Left colon (tissue), 2 donors: Measurements from ENCODE around the gene LRCH2. TPM values are rescaled to one million over a fixed set of nuclear protein-coding genes. Genes with fewer than 3 reads are reported as not detected.
A peak's percentile ranks its signal among the peaks of the same experiment; 100 is the strongest.
"Not testable (repeated sequence)": the region's sequence is repeated elsewhere in the genome, so short reads cannot be mapped to it uniquely, and the experiment has no call there.

Experiments used
- ATAC-seq: fragments of 200-7000 bp; cut with Tn5 transposase; one replicate; pipeline ENCODE4 v1.9.1; 2020; ENCODE audit warnings: mild to moderate bottlenecking, moderate library complexity
- DNase-seq, 2 donors: peaks; one replicate each; pipeline ENCODE4 v3.0.0-alpha.2; 2020
- intact Hi-C, 2 donors: fragments of 100-400 bp; cut with DNase I in 1 of 2; cut with micrococcal nuclease in 1 of 2; formaldehyde crosslinking; loops; one replicate each; pipeline versions ENCODE4 v1.11.2 to v1.14.0; 2022; cut with DNase I, micrococcal nuclease
- long read RNA-seq: library from polyadenylated mRNA; unstranded; transcript quantifications from one replicate; pipeline ENCODE4 v2.0.0, GENCODE V29; 2021
- total RNA-seq, 2 donors: library from RNA; stranded (reverse); fragmentation: NEBNext Ultra II Directional; extraction: Animal tissue kit (Norgen Biotek cat#: 25700); gene quantifications; one replicate each; pipeline ENCODE4 v1.2.1, GENCODE V29; 2021
- donor health status: DM: no; HTN: no; CAD: no.
- donor health status: DM: yes; HTN: yes; CAD: no.

The LRCH2 gene
- total RNA-seq, result 1 to 10 TPM in 1 of 2 donors, under 1 TPM in 1; 0.61 to 2.2 TPM
- long read RNA-seq, result 0 reads

GRCh38 chrX:115233497-115234455 is at the start of gene LRCH2:
TSS of gene LRCH2 (minus strand) at chrX:115234096. CDS start at chrX:115234041, 55 bp downstream.
- intact Hi-C loops, result no loop called here
- ATAC-seq, result no peak
- DNase-seq, result peak; percentile 6 to 32

GRCh38 chrX:115269051-115269683 is 35.3 kb upstream of the LRCH2 start:
- DNase-seq, result no peak
- ATAC-seq, result no peak
- intact Hi-C loops, result no loop called here

DNA sequence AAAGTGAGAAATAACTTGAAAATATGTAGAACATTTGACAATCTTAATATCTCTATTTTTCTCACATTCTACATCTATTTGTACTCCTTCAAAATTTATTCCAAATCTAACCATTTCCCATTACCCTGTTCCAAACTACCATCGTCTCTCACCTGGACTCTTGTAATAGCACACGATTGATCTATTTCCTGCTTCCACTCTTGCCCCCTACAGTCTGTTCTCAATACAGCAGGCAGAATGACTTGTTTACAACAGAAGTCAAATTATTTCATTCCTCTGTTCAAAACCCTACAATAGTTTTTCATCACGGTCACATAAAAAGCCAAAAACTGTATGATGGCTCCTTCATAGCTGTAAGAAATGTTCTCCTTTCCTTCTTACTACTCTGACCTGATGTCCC is 34.5 kb upstream of the LRCH2 start:
- intact Hi-C loops, result no loop called here
- ATAC-seq, result no peak

GRCh38 chrX:115266300-115266699 is 32.4 kb upstream of the LRCH2 start:
- intact Hi-C loops, result no loop called here
- ATAC-seq, result no peak

More for the DNA sequence above, 34.5 kb upstream of the LRCH2 start:
- DNase-seq, result no peak

DNA sequence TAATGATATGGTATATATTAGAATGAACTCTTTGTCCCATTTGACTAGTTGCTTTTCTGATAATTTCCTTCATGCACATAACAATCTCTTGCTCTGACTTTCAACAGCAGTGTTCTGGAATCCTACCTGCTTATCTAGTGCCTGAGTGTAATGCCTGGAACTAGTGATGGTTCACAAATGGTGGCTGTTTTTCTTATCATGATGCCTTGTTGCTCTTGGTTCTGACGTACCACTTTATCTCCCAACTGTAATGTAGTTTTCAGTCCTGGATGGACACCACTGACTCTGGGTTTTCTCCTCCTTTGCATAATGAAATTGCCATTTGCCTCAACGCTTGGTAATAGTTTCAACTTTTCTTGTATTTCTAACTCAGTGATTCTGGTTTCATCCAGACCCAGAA is 30.1 kb upstream of the LRCH2 start:
- intact Hi-C loops, result no loop called here
- no peak for ATAC-seq

More at GRCh38 chrX:115266300-115266699, 32.4 kb upstream of the LRCH2 start:
- no peak for DNase-seq

DNA sequence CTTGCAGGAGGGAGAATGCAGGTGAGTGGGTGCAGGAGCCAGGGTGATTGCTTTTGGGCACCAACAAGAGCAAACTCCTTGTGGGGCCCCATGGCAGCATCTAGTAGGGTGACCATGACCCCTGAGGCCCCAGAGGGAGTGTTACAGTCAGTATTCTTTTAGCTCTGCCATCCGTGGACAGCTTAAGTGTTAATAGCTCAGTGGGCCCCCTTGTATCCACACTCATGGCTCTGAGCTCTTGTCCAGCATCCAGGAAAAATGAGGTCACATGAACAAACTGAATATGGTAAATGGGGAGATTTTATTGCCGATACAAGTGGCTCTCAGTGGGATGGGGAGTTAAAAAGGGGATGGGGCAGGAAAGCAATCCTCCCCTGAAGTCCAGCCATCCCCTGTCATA is 27.3 kb upstream of the LRCH2 start:
- ATAC-seq (no peak), DNase-seq (no peak)
- intact Hi-C loops, result no loop called here

More for the DNA sequence above, 30.1 kb upstream of the LRCH2 start:
- no peak for DNase-seq

DNA sequence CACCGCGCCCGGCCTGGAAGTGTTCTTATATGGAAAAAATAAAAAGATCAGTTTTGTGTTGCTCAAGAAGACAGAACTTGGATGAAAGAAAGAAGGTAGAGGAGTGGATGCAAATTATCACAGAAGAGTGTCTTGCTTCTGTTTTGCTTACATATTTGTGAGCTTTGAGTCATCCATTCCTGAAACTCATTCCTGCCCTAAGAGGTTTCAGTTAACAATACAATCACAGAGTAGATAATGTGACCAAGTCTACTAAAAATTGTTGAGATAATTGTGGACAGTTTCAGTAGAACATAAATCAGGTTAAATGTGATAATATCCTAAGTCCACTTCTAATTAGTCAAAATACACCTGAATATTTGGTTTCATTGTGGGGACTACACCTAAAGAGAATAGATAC is 26.4 kb upstream of the LRCH2 start:
- no peak for ATAC-seq
- no peak for DNase-seq
- intact Hi-C loops, result no loop called here

- intact Hi-C loops, result no loop called here
- ATAC-seq (no peak), DNase-seq (no peak)
These were observed 25.5 kb upstream of the LRCH2 start for GRCh38 chrX:115259238-115259875.

DNA sequence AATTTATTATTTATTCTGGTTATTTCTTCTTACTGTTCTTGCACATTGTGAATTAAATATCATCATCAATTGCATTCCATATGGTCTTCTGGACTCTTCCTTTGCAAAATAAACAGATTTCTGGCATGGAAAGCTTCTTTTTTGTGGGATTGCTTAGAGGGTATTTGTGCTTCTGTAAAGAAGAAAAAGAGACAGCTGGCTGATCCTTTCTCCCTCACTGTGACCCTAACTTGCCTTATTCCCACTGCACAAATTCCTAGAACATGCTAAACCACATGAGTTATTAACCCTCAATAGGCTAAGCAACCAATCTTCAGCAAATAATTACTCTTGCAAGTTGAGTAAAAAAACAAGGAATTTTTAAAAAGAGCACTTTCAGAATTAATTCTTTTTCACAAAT is 23.8 kb upstream of the LRCH2 start:
- ATAC-seq (no peak), DNase-seq (no peak)
- intact Hi-C loops, result no loop called here

DNA sequence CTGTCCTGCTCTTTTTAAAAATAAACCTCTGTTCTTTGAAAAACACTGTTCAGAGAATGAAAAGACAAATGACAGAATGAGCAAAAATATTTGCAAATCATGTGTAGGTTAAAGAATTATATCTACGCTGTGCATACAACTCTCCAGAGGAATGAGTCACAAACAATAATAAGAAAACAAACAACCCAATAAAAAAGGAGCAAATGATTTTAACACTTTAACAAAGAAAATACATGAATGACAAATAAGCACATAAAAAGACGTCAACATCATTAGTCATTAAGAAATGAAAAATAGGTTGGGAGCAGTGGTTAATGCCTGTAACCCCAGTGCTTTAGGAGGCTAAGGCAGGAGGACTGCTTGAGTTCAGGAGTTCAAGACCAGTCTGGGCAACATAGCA is 21.1 kb upstream of the LRCH2 start:
- DNase-seq (no peak), ATAC-seq (no peak)
- intact Hi-C loops, result no loop called here

GRCh38 chrX:115251458-115252233 is 17.8 kb upstream of the LRCH2 start:
- intact Hi-C loops, result no loop called here
- DNase-seq (no peak), ATAC-seq (no peak)

DNA sequence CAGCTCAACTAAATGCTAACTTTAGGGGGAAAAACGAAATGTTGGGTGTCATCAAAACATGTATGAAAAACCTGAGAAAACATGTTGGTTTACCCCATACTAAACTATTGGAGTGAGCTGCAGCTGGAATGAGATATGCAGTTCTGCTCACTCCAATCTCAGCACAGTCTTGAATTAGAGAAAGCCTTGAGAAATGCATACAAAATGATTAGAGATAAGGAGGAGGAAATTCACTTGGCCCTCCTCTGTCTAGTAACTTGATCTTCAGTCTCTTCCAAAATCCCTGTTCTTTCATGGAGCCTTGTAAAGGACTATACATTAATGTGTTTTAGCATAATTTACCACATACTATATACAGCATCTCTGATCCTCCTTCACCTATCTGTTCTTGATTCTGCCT is 3.2 kb upstream of the LRCH2 start:
- no peak for DNase-seq
- intact Hi-C loops, result no loop called here
- no peak for ATAC-seq

- no peak for ATAC-seq
These were observed 2.7 kb upstream of the LRCH2 start for GRCh38 chrX:115236560-115236959.

DNA sequence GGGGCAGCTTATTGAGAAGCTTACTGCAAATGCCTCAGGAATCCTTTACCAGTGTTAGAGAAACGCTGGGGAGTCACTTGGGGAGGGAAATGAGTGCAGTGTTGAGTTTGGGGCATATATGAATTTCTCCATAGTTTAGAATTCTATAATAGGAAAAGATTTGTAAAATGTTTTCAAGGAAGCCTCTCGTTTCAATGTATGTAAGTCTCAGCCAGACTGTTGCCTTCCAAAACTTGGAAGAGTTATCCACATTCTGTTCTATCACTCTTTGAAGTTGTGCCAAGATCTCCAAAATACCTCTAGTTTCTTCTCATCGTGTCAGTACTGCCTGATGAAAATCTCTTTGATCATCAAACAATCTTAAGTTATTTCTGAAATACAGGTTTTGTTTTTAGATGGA is 565 bp upstream of the LRCH2 start:
- intact Hi-C loops, result no loop called here
- no peak for DNase-seq
- no peak for ATAC-seq

More at GRCh38 chrX:115236560-115236959, 2.7 kb upstream of the LRCH2 start:
- intact Hi-C loops, result no loop called here
- no peak for DNase-seq

- intact Hi-C loops, result no loop called here
- DNase-seq, result no peak
- no peak for ATAC-seq
These were observed 881 bp downstream of the LRCH2 start for GRCh38 chrX:115232933-115233496.

DNA sequence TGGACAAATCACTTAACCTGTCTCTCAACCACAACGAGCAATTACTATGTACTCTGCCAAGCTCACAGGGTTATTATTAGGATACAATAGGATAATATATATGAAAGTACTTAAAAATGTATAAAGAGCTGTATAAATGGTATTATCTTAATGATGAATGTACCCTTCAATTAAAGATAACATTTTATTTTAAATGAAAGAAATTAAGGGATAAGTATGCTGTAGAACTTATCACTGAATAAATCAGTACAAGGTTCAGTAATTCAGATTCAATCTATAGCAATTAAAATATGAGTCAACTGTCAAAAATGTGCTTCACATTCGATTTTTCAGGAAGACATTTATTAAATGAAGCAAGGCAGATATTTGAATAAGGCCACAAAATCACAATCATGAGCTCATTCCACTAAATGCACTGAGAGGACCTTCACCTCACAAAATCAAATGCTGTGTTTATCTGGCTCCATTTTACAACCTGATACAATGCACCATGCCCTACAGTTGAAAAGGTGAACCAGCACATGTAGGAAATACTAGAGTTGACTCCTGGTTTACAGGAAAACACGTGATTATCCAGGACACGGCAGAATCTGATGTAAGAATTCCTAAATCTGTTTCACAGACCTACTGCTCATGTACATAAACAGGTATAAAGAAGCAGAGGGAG is 4.4 kb downstream of the LRCH2 start:
- ATAC-seq (no peak), DNase-seq (no peak)
- intact Hi-C loops, result no loop called here

GRCh38 chrX:115226929-115227328 is 7.0 kb downstream of the LRCH2 start:
- no peak for DNase-seq
- intact Hi-C loops, result no loop called here
- ATAC-seq, result no peak

GRCh38 chrX:115217346-115217745 is 16.6 kb downstream of the LRCH2 start:
- not testable (repeated sequence) for ATAC-seq

More at GRCh38 chrX:115217346-115217745, 16.6 kb downstream of the LRCH2 start:
- DNase-seq, intact Hi-C loops: not testable (repeated sequence)
